NK-92 (cell line): ENCODE data around the gene GNG14.
"Not testable (repeated sequence)": the region's sequence is repeated elsewhere in the genome, so short reads cannot be mapped to it uniquely, and the experiment has no call there.

Source experiments
- DNase-seq: peaks from one replicate; lab custom pipeline; 2025; ENCODE audit not compliant: unreplicated experiment; lab: John Stamatoyannopoulos, UW

GNG14 gene

GRCh38 chr19:12696366-12697335, 8.9 kb downstream of the GNG14 start, which contains the start of gene FBXW9:
Gene FBXW9 (minus strand): TSS chr19:12696631. CDS start chr19:12696581, 50 bp downstream.
- peak; percentile 72 for DNase-seq

- not testable (repeated sequence) for DNase-seq
Measured at GRCh38 chr19:12697425-12697824, 9.6 kb downstream of the GNG14 start.

- DNase-seq = no peak
Measured at GRCh38 chr19:12698138-12698537, 10.3 kb downstream of the GNG14 start.

GRCh38 chr19:12701596-12702282, 13.9 kb downstream of the GNG14 start:
- no peak for DNase-seq

- DNase-seq = no peak
Measured at GRCh38 chr19:12703046-12703445, 15.2 kb downstream of the GNG14 start.

- no peak for DNase-seq
Measured at GRCh38 chr19:12705169-12705568, 17.4 kb downstream of the GNG14 start.

GRCh38 chr19:12705654-12706331, 18.0 kb downstream of the GNG14 start:
- DNase-seq = no peak

- no peak for DNase-seq
Measured at GRCh38 chr19:12706332-12706718, 18.5 kb downstream of the GNG14 start.

- no peak for DNase-seq
Measured at GRCh38 chr19:12708641-12709040, 20.8 kb downstream of the GNG14 start.

- DNase-seq = no peak
Measured at GRCh38 chr19:12711187-12711586, 23.4 kb downstream of the GNG14 start.

GRCh38 chr19:12712077-12712476, 24.3 kb downstream of the GNG14 start:
- DNase-seq = not testable (repeated sequence)

GRCh38 chr19:12713304-12713703, 25.5 kb downstream of the GNG14 start:
- not testable (repeated sequence) for DNase-seq

GRCh38 chr19:12715102-12715501, 27.3 kb downstream of the GNG14 start:
- DNase-seq = no peak

GRCh38 chr19:12715929-12716328, 28.1 kb downstream of the GNG14 start:
- no peak for DNase-seq

- no peak for DNase-seq
Measured at GRCh38 chr19:12720296-12720695, 32.5 kb downstream of the GNG14 start.

GRCh38 chr19:12720851-12721655, 33.3 kb downstream of the GNG14 start:
- no peak for DNase-seq

- no peak for DNase-seq
Measured at GRCh38 chr19:12721656-12722565, 34.1 kb downstream of the GNG14 start.

- DNase-seq = peak; percentile 65
Measured at GRCh38 chr19:12722566-12723380, 35.0 kb downstream of the GNG14 start.

GRCh38 chr19:12723381-12723640, 35.5 kb downstream of the GNG14 start:
- DNase-seq = no peak
